Spleen (tissue), 7 donors: ENCODE results near the gene ZNF648.

Source experiments
- CTCF ChIP-seq, 11 experiments: fragments of 200-600 bp in 7 of 11; fragments of 450-650 bp in 4 of 11; sonication (generic) in 4 of 11; IDR thresholded peaks in 8 of 11; conservative IDR thresholded peaks in 3 of 11; 1 replicate in 7 of 11; 2 replicates in 4 of 11; pipeline versions ENCODE4 v1.4.0 to v1.8.0; 2016 to 2021; ENCODE audit warnings: antibody characterized with exemption in 11 of 11, inconsistent platforms in 4 of 11, mild to moderate bottlenecking in 1 of 11
- POLR2A ChIP-seq, 3 donors: fragments of 450-650 bp; IDR thresholded peaks; one replicate each; pipeline ENCODE4 v1.5.1; 2017; ENCODE audit warnings: antibody characterized with exemption in 3 of 3, mild to moderate bottlenecking in 1 of 3
- POLR2AphosphoS5 ChIP-seq, 3 donors: sonication (generic); formaldehyde crosslinking; IDR thresholded peaks; one replicate each; pipeline ENCODE4 v1.5.1; 2017; ENCODE audit warnings: antibody characterized with exemption in 3 of 3
- donor health status: DM: no; HTN: no; CAD: no; lungs with moderate emphysema.
- donor health status: DM: no; HTN: no; CAD: no.
- donor health status: DM: no; HTN: no; CAD: no.

DNA sequence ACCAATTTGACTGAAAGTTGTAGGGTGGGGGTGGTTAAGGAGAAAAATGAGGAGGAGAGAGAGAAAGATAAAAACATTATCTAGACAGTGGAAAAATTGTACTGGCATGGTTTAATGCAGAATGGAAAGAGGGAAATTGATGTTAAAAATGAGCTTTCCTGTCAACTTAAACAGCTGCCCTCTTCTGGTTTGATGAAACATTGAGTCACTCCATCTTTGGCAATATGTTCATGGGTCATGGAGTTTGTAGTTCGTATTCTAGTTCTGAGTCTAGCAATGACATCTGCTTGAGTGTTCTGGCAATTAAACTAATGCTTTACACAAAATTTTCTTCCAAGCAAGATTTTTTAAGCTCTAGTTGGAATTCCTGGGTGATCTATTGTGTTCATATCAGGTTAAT is 9.6 kb downstream of the ZNF648 start:
- no peak for TF ChIP-seq CTCF (IDR thresholded peaks at IDR 0.05 in 8 of 11, conservative IDR thresholded peaks at IDR 0.05 in 3 of 11)
- TF ChIP-seq POLR2AphosphoS5 (IDR thresholded peaks at IDR 0.05): no peak
- no peak for TF ChIP-seq POLR2A (IDR thresholded peaks at IDR 0.05)
